D721Med (cell line): ENCODE results near the gene CYYR1.

Experiments used
- DNase-seq: peaks from one replicate; pipeline ENCODE4 v3.0.0; 2011; ENCODE audit warnings: low spot score; ENCODE audit not compliant: insufficient read length
- FAIRE-seq: peaks from 2 replicates; lab custom pipeline; 2011; peaks lifted over from hg19 to GRCh38; lab: Jason Lieb, UNC
- CTCF ChIP-seq: IDR thresholded peaks from 2 replicates; pipeline ENCODE4 v1.5.1; 2012; ENCODE audit warnings: mild to moderate bottlenecking, control low read depth; ENCODE audit not compliant: insufficient read depth; ENCODE audit errors: missing control alignments

CYYR1 gene

GRCh38 chr21:26432410-26432809 lies 140.7 kb downstream of the CYYR1 start:
- TF ChIP-seq CTCF, result no peak
- DNase-seq (no peak), FAIRE-seq (no peak)

- TF ChIP-seq CTCF, result no peak
- FAIRE-seq, result no peak
- DNase-seq, result no peak
Measured at GRCh38 chr21:26425576-26425975, 147.5 kb downstream of the CYYR1 start.

GRCh38 chr21:26423511-26423910 lies 149.6 kb downstream of the CYYR1 start:
- DNase-seq (no peak), FAIRE-seq (no peak)
- no peak for TF ChIP-seq CTCF

- TF ChIP-seq CTCF, result no peak
- FAIRE-seq (no peak), DNase-seq (no peak)
Measured at GRCh38 chr21:26422706-26423105, 150.4 kb downstream of the CYYR1 start.

GRCh38 chr21:26422138-26422537 lies 150.9 kb downstream of the CYYR1 start:
- FAIRE-seq (no peak), DNase-seq (no peak)
- TF ChIP-seq CTCF, result no peak

GRCh38 chr21:26421724-26422123 lies 151.4 kb downstream of the CYYR1 start:
- TF ChIP-seq CTCF, result no peak
- DNase-seq (no peak), FAIRE-seq (no peak)
